ENCODE results near the gene TMEM53. TPM values are rescaled to one million over a fixed set of nuclear protein-coding genes. Genes with fewer than 3 reads are reported as not detected.

TMEM53 gene
- total RNA-seq, 1 experiment from 2014 or later: 6.2 TPM

DNA sequence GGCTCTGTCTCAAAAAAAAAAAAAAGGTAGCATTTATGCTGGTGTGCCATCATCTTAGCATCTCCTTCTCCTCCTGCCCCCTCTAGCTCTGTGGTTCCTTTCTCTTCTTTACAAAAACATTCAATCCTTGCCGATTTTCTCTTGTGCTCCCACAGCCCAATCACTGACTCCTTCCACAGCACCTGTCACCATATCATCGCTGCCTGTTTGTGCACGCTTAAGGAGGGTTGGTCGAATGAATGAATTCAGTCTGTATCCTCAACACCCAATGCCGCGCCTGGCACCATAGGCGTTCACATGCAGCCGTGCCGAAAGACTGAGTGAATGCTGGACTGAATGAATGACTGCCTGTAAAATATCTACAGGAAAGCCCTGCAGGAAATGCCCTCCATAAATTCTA lies 48.8 kb upstream of the TMEM53 start:
- Histone ChIP-seq H2BK5ac (ENCODE audit: insufficient read length, low read length) (no peak overlapping the region), H4K20me1 (ENCODE audit: control insufficient read depth, insufficient read depth, insufficient read length) (no peaks in the 10 kb centered on the region), H2AFZ (ENCODE audit: low read length) (no peak overlapping the region), H3K79me1 (ENCODE audit: insufficient read depth, low read depth, low read length, poor library complexity, severe bottlenecking) (no peaks in the 10 kb centered on the region), H2BK20ac (ENCODE audit: low read depth, low read length, poor library complexity, severe bottlenecking) (no peak overlapping the region), H3K4me1 (ENCODE audit: insufficient read depth, low read length) (no peaks in the 10 kb centered on the region), H3K23ac (ENCODE audit: insufficient read length, low read depth, low read length) (no peak overlapping the region), H3K56ac (ENCODE audit: insufficient read length, low read depth, low read length) (no peak overlapping the region), H4K8ac (replicated peaks; ENCODE audit: insufficient read length, low read depth, low read length) (no peak overlapping the region), H2BK15ac (ENCODE audit: low read depth, low read length) (no peak overlapping the region), H4K5ac (ENCODE audit: insufficient read length, low read depth, low read length) (no peak overlapping the region), H3K18ac (ENCODE audit: insufficient read length, low read depth, low read length) (no peak overlapping the region), H3K9ac (ENCODE audit: extremely low read depth, insufficient read length, low read length) (no peak overlapping the region), H2AK5ac (ENCODE audit: insufficient read length, low read length) (no peak overlapping the region), H3K4ac (ENCODE audit: low read depth, low read length) (no peak overlapping the region), H3K4me2 (ENCODE audit: insufficient read depth, insufficient read length, low read length) (no peak overlapping the region), H3K27me3 (ENCODE audit: insufficient read depth, low read length) (no peaks in the 10 kb centered on the region), H2BK120ac (ENCODE audit: low read depth, low read length, poor library complexity, severe bottlenecking) (no peak overlapping the region), H3K79me2 (ENCODE audit: insufficient read depth, low read length) (no peaks in the 10 kb centered on the region), H4K91ac (ENCODE audit: insufficient read length, low read depth, low read length) (no peak overlapping the region), H3K9me3 (ENCODE audit: control insufficient read depth, low read depth, low read length) (no peaks in the 10 kb centered on the region), H3K27ac (ENCODE audit: insufficient read length, low read depth, low read length) (no peak overlapping the region), H3K14ac (ENCODE audit: insufficient read depth, low read length) (no peak overlapping the region), H3T11ph (ENCODE audit: low read length) (no peak overlapping the region), H3K23me2 (ENCODE audit: insufficient read length, low read depth, low read length, poor library complexity, severe bottlenecking) (no peaks in the 10 kb centered on the region), H2BK12ac (ENCODE audit: insufficient read length, low read depth, low read length) (no peak overlapping the region)
- WGBS (ENCODE audit: extremely low coverage, insufficient read length, low lambda C conversion rate): no CpG with 5 or more reads among the region's 9 CpGs
- H3K27me3 Mint-ChIP-seq (ENCODE audit: low read depth): peaks cover under 1% of the 10 kb centered on the region
- no peaks in the 10 kb centered on the region for H3K36me3 Mint-ChIP-seq (ENCODE audit: insufficient read depth in 1 of 3, low read depth in 3 of 3)
- no peak overlapping the region for H3K4me3 Mint-ChIP-seq
- no peak for DNase-seq
- TF ChIP-seq, protein P1, sequence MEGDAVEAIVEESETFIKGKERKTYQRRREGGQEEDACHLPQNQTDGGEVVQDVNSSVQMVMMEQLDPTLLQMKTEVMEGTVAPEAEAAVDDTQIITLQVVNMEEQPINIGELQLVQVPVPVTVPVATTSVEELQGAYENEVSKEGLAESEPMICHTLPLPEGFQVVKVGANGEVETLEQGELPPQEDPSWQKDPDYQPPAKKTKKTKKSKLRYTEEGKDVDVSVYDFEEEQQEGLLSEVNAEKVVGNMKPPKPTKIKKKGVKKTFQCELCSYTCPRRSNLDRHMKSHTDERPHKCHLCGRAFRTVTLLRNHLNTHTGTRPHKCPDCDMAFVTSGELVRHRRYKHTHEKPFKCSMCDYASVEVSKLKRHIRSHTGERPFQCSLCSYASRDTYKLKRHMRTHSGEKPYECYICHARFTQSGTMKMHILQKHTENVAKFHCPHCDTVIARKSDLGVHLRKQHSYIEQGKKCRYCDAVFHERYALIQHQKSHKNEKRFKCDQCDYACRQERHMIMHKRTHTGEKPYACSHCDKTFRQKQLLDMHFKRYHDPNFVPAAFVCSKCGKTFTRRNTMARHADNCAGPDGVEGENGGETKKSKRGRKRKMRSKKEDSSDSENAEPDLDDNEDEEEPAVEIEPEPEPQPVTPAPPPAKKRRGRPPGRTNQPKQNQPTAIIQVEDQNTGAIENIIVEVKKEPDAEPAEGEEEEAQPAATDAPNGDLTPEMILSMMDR (conservative IDR thresholded peaks at IDR 0.05): no peak
- H3K4me1 Mint-ChIP-seq: peaks cover 14 to 18% of the 10 kb centered on the region in 2 experiments
- H3K9me3 Mint-ChIP-seq: peaks cover 0 to 2% of the 10 kb centered on the region in 2 experiments; a peak in 1 of 5 replicates
- H3K27ac Mint-ChIP-seq: peak overlapping the region in 1 of 3 experiments; percentile 18; a peak in 1 of 7 replicates
